Activated CD4-positive, alpha-beta T cell treated with anti-CD3 and anti-CD28 coated beads, Interleukin-2, amount 50 U/mL, for 16 hours (primary cell): ENCODE measurements around the gene BCL6.

Experiments
- DNase-seq: peaks from one replicate; pipeline ENCODE4 v3.0.0-alpha.2; 2020

The BCL6 gene

GRCh38 chr3:187759601-187760000 lies 14.3 kb upstream of the BCL6 start:
- no peak for DNase-seq

- DNase-seq: no peak
Measured at GRCh38 chr3:187758318-187758955, 13.2 kb upstream of the BCL6 start.

DNA sequence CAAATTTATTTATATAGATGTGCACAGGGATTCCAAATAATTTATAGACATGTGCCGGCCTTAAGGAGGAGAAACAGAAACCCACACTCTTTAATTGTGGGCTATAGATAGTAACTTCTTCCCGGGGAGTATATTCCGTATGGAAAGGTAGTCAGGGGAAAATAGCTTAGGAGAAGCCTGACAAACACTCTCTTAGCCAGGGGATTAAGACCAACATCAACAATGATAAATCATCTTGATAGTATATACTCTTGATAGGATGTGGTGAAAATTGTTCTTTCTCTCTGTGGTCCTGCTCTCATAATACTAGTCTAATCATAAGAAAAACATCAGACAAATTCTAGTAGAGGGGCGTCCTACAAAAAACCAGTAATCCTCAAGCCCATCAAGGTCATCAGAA lies 8.2 kb upstream of the BCL6 start:
- no peak for DNase-seq

- no peak for DNase-seq
Measured at GRCh38 chr3:187750513-187751123, 5.3 kb upstream of the BCL6 start.

GRCh38 chr3:187750006-187750512 lies 4.8 kb upstream of the BCL6 start:
- no peak for DNase-seq

DNA sequence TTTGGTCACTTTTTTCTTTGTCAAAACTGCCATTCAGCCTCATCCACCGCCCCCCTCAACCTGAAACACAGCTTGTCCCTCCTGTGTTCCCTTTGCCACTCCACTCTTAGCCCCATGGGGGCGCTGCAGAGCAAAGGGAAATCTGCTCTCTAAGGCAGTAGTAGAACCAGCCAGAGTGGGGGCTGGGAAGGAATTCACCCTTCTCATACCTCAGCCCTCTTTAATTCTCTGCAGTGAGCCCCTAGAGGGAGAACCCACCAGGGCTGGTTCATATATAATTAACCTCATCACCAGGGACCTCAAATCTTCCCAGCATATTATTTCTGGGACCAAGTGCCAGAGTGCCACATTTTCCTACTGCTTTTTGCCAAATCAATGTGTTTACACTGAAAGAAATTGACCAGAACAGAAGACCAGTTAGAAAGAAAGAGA lies 2.8 kb upstream of the BCL6 start:
- DNase-seq: peak; percentile 95

DNA sequence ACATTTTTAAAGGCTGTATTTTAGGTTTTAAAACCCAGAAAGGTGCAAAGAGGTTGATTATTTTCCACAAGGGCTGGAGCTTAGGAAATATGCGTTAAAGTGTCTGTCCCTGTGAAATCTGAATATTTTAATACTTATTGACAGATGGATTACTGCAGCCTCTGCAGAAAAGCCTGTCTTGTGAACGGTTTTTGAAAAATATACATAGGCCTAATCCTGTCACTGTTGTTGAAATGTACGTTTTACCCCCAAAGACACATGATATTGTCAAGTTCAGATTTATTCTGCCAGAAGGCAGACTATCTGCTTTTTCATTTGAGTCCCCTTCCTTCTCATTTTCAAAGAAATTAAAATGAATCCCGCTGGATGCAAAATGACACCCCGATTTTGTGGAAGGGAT lies 2.2 kb upstream of the BCL6 start:
- DNase-seq: no peak

- peak; percentile 48 for DNase-seq
Measured at GRCh38 chr3:187746442-187747281, 1.4 kb upstream of the BCL6 start.

DNA sequence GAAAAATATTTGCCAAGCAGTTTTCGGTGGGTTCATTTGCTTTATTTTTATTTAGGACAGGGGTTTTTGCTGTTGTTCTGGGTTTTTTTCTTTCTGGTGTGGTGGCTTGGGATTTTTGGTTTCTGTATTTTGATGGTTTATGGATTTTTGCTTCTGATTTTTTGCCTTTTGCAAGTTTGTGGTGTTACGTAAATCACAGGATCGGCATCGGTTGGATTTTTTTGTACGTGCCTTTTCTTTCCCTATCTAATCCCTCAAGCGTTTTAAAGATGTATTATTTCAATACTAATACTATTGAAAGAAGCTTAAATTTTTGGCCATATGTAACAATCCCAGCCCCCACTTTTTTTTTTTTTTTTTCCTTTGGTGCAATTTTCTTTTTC lies 782 bp upstream of the BCL6 start:
- no peak for DNase-seq

DNA sequence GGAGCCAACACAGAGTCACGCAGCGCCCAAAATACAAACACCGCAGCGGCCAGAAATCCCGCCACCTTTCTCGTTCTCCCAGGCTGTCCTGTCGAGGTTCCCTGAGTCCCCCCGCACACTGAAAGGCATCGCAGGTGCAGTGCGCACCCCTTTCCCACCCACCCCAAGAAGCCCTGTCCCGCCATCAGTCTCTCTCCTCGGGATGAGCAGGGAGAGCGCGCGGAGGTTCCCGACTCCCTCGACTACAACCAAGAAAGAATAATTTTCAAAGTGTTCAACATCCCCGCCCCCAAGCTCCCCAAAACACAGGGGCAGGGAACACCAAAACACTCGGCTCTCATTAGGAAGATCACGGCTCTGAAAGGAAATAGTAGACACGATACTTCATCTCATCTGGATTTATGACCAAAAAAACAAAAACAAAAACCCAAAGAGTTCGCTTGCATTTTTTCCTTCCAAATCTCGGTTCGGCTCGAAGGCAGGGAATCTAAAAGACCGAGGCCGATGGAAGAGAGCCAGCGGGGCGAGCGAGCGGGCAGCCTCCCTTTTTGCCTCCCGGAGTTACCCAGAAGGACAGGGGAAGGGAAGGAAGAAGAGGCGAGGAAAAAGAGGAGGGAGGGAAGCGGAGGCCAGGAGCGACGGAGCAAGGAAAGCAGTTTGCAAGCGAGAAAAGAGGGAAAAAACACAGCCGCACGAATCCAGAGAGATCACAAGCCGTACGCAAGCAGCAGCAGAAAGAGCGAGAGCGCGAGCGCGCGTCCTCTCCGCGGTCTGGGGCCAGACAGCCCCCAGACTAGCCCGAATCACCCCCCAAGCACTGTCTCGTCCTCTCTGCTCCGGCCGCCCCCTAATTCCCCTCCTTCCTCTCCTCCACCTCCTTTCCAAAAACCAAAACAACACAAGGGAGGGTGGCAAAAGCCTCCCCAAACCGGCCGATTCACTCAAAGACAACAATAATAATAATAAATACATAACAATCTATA lies 808 bp downstream of the BCL6 start:
- DNase-seq: peak; percentile 49

DNA sequence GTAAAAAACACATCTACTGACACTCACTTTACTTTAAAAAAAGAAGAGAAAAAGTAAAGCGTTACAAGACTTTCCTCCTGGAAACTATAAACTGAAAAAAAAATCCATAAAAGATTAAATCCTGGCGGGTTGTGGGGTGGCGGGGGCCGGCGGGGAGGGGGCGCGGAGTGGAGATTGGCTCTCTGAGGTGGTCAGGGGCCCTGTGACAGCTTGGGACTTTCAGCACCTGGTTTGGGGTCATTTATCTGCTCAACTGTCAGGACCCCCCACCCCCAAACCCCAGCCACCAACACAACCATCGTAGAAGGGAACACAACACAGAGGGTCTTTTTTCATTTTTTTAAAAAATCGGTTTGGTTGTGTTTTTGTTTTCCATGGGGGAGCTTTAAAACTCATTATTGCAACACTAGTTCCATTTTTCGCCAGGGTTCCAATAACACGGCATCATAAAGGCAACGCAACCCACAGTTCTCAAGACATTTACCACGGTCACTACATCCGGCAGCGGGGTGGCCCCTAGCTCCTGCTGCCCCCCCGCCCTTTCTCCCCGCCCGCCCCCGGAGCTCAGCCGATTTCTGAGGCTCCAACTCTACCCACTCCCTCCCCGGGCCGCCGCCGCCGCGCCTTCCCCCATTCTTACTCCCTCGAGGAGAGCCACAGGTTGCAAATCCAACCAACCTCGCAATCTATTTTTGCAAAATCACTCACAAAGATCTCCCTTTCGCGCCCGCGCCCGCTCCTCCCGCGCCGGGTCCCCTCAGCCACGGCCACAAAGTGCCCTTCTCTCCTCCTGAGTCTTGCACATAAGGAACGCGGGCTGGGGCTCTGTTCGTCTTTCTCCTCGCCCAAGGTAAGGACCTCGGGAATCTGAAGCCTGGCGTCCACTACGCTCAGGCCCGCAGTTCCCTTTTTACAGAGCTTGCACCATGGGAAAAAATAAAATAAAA lies 1.8 kb downstream of the BCL6 start:
- peak; percentile 50 for DNase-seq

DNA sequence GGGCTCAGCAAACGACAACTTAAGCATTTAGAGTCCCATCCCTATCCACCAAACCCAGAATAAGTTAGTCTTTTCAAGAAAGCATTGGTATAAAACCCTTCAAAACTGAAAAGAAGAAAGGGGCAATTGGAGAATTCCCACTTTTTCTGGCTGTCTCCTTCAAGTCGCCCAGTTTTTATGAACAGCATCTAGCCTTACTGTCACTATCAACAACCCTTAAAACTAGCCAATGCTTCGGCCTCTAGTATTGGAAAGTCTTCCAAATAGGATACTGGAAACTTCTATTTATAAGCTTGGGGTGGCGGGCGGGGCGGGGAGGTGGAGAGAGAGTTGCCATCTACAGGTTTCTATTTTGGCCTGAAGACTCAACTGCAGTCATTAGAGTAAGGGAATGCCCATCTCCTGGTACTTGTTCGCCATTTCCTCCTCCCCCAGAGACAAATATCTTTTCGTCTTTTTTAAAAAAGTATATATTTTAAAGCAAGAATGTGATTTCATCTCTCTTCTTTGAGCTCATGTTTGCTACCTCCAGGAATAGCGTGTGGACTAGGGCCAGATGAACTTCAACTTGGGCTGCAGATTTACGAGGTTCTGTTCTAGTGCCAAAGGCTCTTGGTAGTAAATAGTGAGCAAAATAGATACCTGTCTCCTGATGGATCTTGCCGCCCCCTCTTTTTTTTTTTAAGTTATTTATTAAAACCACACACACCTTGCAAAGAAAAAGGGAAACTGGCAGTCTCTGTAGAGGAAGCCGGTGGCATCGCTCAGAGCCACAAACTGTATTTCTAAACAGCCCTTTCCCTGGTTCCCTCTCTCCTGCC lies 2.7 kb downstream of the BCL6 start:
- peak; percentile 42 for DNase-seq

DNA sequence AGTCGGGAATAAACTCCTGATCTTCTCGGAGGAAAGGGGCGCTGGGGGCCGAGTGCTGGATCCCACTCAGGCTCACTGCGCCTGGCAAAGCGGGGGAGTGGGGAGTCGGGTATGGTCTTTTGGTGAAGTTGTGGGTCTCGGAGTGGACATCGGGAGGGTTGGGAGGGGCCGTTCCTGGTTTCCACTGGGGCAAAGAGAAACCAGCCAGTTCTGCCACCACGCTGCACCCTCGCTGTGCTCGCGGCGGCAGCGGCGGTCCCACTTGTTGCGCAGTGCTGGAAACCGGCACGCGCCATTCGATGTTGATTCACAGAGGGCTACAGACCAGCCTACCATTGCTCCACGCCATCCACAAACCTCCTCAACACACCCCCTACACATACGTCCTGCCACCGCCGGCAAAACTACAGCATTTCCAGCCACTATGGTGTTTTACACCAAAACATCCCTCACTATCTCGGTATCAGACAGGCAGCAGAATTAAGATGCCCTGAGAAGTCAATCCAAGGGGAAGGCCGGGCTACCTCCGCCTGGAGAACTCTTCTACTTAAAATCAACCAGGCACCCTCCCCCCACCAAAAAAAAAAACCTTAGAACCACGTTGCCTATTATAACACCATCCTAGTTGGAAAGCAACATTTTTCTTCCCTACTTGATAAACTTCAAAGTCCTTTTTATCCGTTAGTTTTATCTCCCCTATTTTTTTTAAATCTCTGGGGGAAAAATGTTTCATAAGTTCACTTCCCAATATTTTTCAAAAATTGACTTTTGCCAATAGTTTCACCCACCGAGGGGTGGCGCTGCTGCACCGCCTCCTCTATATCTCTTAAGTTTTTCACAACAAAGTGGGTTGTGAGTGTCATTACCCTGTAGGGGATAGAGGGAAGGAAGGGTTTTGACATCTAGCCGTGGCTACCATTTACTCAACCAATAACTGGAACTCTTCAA lies 3.6 kb downstream of the BCL6 start:
- DNase-seq: peak; percentile 83

DNA sequence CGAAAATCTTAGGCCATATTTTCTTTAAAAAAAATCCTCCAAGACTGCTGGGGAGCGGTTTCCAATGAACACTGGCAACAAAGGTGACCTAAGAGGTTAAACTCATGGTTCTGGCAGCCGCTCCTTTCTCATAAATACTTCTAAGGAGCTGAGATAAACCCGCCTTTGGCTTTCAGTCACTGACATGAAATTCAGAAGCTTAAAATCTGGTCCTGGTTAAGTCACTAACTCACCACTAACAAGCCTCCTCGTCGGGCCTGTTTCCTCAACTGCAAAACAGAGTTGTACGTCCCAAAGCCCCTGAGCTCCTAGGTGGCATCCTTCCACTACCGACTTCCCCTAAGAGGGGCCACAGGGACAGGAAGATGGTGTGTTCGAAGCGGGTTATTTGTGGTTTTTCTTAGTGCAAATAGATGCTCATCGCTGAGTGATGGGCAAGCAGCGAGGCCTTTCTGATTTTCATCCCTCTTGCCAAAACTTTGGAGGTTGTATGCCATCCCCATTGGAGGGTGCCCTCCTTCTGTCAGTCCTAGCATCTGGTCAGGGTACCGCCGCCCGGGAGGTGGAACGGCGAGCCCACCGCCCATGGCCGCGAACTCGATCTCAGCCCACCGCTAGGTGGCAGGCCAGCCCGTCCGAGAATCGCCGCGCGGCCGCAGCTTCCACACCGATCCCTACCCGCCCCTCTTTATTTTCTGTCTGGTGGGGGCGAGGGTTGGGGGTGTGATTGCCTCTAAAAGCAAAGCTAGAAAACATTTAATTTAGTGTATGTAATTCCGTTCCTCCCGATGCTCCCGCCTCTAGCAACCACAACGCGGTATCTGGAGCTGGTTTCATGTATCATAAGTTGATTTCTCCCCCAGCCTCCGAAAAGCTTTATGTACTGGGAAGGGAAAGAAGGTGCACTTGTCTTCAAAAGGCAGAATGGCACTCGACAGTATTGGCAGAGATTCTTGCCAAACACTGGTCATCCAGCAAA lies 4.6 kb downstream of the BCL6 start:
- DNase-seq: peak; percentile 76

DNA sequence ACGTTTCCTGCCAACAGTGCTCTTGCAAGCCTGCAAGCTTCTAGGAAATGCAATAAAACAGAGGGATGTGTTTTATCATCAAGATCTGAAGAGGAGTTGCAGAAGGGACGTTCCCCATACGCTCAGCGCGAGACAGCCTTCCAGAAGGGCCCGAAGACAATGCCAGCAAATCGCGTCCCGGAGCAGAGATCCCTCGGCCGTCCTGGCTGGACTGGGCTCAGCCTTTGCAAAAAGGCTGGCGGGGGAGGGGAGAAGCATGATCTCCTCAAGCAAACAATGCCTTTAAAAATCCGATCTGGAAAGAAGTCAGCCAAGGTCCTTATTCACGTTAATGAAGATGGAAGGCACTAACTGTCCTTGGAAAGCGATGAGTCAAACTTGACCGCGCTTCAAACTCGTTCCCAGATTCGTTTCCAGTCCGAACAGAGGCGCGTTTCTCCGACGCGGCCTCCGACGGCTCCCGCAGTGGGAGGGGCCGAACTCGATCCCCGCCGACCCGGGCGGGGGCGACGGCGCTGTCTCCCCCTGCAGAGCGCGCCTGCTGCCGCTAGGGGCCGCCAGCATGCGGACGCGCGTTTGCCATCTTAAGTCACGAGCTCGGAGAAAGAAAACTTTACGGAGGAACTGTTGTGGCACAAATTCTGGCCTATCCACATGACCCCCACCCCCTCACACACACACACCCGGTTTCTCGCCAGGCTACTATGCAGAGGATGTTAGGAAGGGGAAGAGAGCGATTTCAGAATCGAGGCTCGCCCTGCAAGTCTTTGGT lies 5.5 kb downstream of the BCL6 start:
- peak; percentile 87 for DNase-seq

- peak; percentile 45 for DNase-seq
Measured at GRCh38 chr3:187739094-187739560, 6.1 kb downstream of the BCL6 start.
